GM23338 (cell line): ENCODE results near the gene VMP1. TPM values are rescaled to one million over a fixed set of nuclear protein-coding genes. Genes with fewer than 3 reads are reported as not detected.

Source experiments
- ATAC-seq: fragments of 200-7000 bp; cut with Tn5 transposase; 3 replicates; pipeline ENCODE4 v1.9.1; 2020
- DNase-seq: peaks from one replicate; pipeline ENCODE4 v3.0.0-alpha.2; 2015; ENCODE audit warnings: low spot score
- H2AFZ ChIP-seq: fragments of 200-600 bp; sonication (generic); 2 replicates; pipeline ENCODE4 v1.8.0; 2016; ENCODE audit warnings: antibody characterized with exemption, mild to moderate bottlenecking, moderate library complexity
- H3F3A ChIP-seq: fragments of 200-600 bp; sonication (generic); replicated peaks from 2 replicates; pipeline ENCODE4 v1.8.0; 2017; ENCODE audit warnings: antibody characterized with exemption, mixed run types, low read depth
- H3K27ac ChIP-seq: fragments of 200-600 bp; sonication (generic); 2 replicates; pipeline ENCODE4 v1.6.1; 2016; ENCODE audit warnings: low read depth
- H3K27me3 ChIP-seq: fragments of 200-600 bp; sonication (generic); 2 replicates; pipeline ENCODE4 v1.8.0; 2016; ENCODE audit warnings: mild to moderate bottlenecking, mixed run types, moderate library complexity; ENCODE audit not compliant: insufficient read depth
- H3K36me3 ChIP-seq: fragments of 200-600 bp; sonication (generic); 2 replicates; pipeline ENCODE4 v1.8.0; 2016; ENCODE audit warnings: mild to moderate bottlenecking; ENCODE audit not compliant: insufficient read depth
- H3K4me1 ChIP-seq: fragments of 200-600 bp; sonication (generic); 2 replicates; pipeline ENCODE4 v1.8.0; 2016; ENCODE audit warnings: mild to moderate bottlenecking, moderate library complexity; ENCODE audit not compliant: insufficient read depth
- H3K4me2 ChIP-seq: fragments of 200-600 bp; sonication (generic); 2 replicates; pipeline ENCODE4 v1.7.1; 2017; ENCODE audit warnings: mixed run types
- H3K4me3 ChIP-seq: fragments of 200-600 bp; sonication (generic); 2 replicates; pipeline ENCODE4 v1.6.1; 2016; ENCODE audit warnings: mixed run types
- H3K79me2 ChIP-seq: fragments of 200-600 bp; sonication (generic); replicated peaks from 2 replicates; pipeline ENCODE4 v1.8.0; 2017; ENCODE audit warnings: mild to moderate bottlenecking; ENCODE audit not compliant: insufficient read depth
- H3K9me2 ChIP-seq: fragments of 200-600 bp; sonication (generic); 2 replicates; pipeline ENCODE4 v1.8.0; 2017; ENCODE audit not compliant: insufficient read depth
- H4K20me1 ChIP-seq: fragments of 200-600 bp; sonication (generic); replicated peaks from 2 replicates; pipeline ENCODE4 v1.8.0; 2017; ENCODE audit warnings: mild to moderate bottlenecking; ENCODE audit not compliant: insufficient read depth
- H3K27ac Mint-ChIP-seq: 2 replicates; pipeline ENCODE4 v1.8.0; 2020; ENCODE audit warnings: inconsistent platforms, mild to moderate bottlenecking, moderate library complexity, mixed read lengths
- H3K27me3 Mint-ChIP-seq: 3 replicates; pipeline ENCODE4 v1.8.0; 2022; ENCODE audit warnings: low read depth, mild to moderate bottlenecking, moderate library complexity, mixed read lengths, inconsistent platforms; ENCODE audit not compliant: insufficient read depth, poor library complexity
- H3K36me3 Mint-ChIP-seq: 3 replicates; pipeline ENCODE4 v1.8.0; 2021; ENCODE audit warnings: low read depth, mild to moderate bottlenecking, inconsistent platforms, moderate library complexity, mixed read lengths
- H3K4me1 Mint-ChIP-seq: 3 replicates; pipeline ENCODE4 v1.8.0; 2020; ENCODE audit warnings: mild to moderate bottlenecking, inconsistent platforms, mixed read lengths
- H3K4me3 Mint-ChIP-seq: 3 replicates; pipeline ENCODE4 v1.8.0; 2021; ENCODE audit warnings: moderate library complexity, mild to moderate bottlenecking, inconsistent platforms, mixed read lengths
- H3K9me3 Mint-ChIP-seq: 3 replicates; pipeline ENCODE4 v1.8.0; 2020; ENCODE audit warnings: moderate library complexity, mild to moderate bottlenecking, inconsistent platforms, mixed read lengths
- ETS1 ChIP-seq: IDR thresholded peaks from 2 replicates; pipeline ENCODE4 v1.6.1; 2016; ENCODE audit warnings: antibody characterized with exemption
- JUNB ChIP-seq: IDR thresholded peaks from one replicate; pipeline ENCODE4 v1.6.1; 2016; ENCODE audit warnings: antibody characterized with exemption; ENCODE audit not compliant: unreplicated experiment
- POLR2AphosphoS5 ChIP-seq: IDR thresholded peaks from 2 replicates; pipeline ENCODE4 v1.6.1; 2016; ENCODE audit warnings: antibody characterized with exemption, low read depth
- ZNF114 ChIP-seq: fragments of 250-450 bp; sonication (Bioruptor Pico); IDR thresholded peaks from 2 replicates; pipeline ENCODE4 v1.5.0; 2020; ENCODE audit warnings: mild to moderate bottlenecking, moderate library complexity
- ZNF331 ChIP-seq: fragments of 250-450 bp; sonication (Bioruptor Pico); IDR thresholded peaks from 2 replicates; pipeline ENCODE4 v1.5.0; 2020; ENCODE audit warnings: low read depth, mild to moderate bottlenecking, moderate library complexity
- polyA plus RNA-seq: library from polyadenylated mRNA; unstranded; fragments of >200 nt; fragmentation: Nextera tagmentation; extraction: Ambion mirVana; gene quantifications from 2 replicates; pipeline ENCODE4 v1.2.1, GENCODE V29; 2016
- total RNA-seq: library from RNA; depleted of rRNA; stranded (reverse); fragments of >200 nt; shearing (Covaris generic); gene quantifications from 2 replicates; pipeline ENCODE4 v1.2.3, GENCODE V29; 2014
- TF ChIP-seq, protein P1 (sequence below): fragments of 250-450 bp; sonication (Bioruptor Pico); IDR thresholded peaks from 2 replicates; pipeline ENCODE4 v1.5.0; 2020; ENCODE audit warnings: mild to moderate bottlenecking, moderate library complexity

VMP1 gene
- total and polyA plus RNA-seq, 2 experiments from 2014 or later: 70.1 to 112 TPM

DNA sequence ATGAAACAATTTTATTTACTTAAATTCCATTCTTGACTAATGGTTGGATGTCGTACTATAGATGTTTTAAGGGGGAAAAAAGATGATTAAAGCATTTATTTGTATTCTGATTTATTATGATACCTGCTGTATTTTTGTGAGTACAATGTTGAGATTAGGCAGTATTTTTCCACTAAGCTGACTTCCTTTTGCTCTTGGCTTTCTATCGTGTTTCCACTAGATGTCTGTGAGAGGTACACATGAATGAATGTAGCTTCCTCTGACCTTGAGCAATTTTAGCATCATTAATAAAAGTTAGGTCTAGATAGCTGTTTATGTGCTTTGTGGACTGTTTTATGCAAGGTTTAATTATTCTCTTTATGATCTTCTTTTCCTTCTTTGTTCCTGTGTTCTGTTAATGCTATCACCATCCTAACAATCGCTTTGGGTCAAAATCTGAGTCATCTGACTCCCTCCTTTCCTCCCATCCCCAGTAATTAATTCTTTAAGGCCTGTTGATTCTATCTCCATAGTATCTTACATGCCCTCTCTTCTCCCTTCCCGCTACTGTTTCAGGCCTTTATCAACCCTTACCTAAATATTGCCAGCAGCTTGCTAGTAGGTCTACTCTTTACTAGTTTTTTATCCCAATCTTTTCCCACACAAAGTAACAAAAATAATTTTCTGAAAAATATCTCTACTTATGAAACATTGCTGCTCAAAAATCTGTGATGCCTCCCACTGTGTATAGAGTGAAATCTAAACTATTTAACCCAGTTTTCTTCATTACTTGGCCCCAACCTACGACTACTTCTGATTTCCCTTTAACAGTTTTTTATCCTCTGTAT is 76.0 kb downstream of the VMP1 start:
- H3K27ac ChIP-seq: peak overlapping the region; percentile 21
- no peak for TF ChIP-seq ZNF114
- no peak for TF ChIP-seq ETS1
- no peak for TF ChIP-seq ZNF331 (CRISPR knock-in tag)
- TF ChIP-seq, protein P1, sequence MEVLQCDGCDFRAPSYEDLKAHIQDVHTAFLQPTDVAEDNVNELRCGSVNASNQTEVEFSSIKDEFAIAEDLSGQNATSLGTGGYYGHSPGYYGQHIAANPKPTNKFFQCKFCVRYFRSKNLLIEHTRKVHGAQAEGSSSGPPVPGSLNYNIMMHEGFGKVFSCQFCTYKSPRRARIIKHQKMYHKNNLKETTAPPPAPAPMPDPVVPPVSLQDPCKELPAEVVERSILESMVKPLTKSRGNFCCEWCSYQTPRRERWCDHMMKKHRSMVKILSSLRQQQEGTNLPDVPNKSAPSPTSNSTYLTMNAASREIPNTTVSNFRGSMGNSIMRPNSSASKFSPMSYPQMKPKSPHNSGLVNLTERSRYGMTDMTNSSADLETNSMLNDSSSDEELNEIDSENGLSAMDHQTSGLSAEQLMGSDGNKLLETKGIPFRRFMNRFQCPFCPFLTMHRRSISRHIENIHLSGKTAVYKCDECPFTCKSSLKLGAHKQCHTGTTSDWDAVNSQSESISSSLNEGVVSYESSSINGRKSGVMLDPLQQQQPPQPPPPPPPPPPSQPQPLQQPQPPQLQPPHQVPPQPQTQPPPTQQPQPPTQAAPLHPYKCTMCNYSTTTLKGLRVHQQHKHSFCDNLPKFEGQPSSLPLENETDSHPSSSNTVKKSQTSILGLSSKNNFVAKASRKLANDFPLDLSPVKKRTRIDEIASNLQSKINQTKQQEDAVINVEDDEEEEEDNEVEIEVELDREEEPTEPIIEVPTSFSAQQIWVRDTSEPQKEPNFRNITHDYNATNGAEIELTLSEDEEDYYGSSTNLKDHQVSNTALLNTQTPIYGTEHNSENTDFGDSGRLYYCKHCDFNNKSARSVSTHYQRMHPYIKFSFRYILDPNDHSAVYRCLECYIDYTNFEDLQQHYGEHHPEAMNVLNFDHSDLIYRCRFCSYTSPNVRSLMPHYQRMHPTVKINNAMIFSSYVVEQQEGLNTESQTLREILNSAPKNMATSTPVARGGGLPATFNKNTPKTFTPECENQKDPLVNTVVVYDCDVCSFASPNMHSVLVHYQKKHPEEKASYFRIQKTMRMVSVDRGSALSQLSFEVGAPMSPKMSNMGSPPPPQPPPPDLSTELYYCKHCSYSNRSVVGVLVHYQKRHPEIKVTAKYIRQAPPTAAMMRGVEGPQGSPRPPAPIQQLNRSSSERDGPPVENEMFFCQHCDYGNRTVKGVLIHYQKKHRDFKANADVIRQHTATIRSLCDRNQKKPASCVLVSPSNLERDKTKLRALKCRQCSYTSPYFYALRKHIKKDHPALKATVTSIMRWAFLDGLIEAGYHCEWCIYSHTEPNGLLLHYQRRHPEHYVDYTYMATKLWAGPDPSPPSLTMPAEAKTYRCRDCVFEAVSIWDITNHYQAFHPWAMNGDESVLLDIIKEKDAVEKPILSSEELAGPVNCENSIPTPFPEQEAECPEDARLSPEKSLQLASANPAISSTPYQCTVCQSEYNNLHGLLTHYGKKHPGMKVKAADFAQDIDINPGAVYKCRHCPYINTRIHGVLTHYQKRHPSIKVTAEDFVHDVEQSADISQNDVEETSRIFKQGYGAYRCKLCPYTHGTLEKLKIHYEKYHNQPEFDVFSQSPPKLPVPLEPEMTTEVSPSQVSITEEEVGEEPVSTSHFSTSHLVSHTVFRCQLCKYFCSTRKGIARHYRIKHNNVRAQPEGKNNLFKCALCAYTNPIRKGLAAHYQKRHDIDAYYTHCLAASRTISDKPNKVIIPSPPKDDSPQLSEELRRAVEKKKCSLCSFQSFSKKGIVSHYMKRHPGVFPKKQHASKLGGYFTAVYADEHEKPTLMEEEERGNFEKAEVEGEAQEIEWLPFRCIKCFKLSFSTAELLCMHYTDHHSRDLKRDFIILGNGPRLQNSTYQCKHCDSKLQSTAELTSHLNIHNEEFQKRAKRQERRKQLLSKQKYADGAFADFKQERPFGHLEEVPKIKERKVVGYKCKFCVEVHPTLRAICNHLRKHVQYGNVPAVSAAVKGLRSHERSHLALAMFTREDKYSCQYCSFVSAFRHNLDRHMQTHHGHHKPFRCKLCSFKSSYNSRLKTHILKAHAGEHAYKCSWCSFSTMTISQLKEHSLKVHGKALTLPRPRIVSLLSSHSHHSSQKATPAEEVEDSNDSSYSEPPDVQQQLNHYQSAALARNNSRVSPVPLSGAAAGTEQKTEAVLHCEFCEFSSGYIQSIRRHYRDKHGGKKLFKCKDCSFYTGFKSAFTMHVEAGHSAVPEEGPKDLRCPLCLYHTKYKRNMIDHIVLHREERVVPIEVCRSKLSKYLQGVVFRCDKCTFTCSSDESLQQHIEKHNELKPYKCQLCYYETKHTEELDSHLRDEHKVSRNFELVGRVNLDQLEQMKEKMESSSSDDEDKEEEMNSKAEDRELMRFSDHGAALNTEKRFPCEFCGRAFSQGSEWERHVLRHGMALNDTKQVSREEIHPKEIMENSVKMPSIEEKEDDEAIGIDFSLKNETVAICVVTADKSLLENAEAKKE: no peak
- no peak for TF ChIP-seq JUNB
- no peak for TF ChIP-seq POLR2AphosphoS5
- H3K4me1 Mint-ChIP-seq: peaks cover 41% of the 10 kb centered on the region
- H3K79me2 ChIP-seq: no peaks in the 10 kb centered on the region
- no peak for DNase-seq
- peaks cover 36% of the 10 kb centered on the region for H3K4me1 ChIP-seq
- H2AFZ ChIP-seq: no peak overlapping the region
- H3K9me3 Mint-ChIP-seq: no peaks in the 10 kb centered on the region
- H3F3A ChIP-seq: no peaks in the 10 kb centered on the region
- H3K27ac Mint-ChIP-seq: peak overlapping the region; percentile 88
- no peaks in the 10 kb centered on the region for H3K9me2 ChIP-seq
- no peaks in the 10 kb centered on the region for H3K36me3 Mint-ChIP-seq
- peaks cover 2% of the 10 kb centered on the region for H3K27me3 Mint-ChIP-seq
- peak; percentile 31 for ATAC-seq
- H3K4me2 ChIP-seq: no peak overlapping the region
- no peaks in the 10 kb centered on the region for H3K27me3 ChIP-seq
- no peaks in the 10 kb centered on the region for H3K36me3 ChIP-seq
- no peaks in the 10 kb centered on the region for H4K20me1 ChIP-seq
- H3K4me3 ChIP-seq: no peak overlapping the region
- no peak overlapping the region for H3K4me3 Mint-ChIP-seq
